NCI-H748 treated with DMSO at 0.1 percent for 48 hours (cell line): ENCODE results near the gene HBD.
A peak's percentile ranks its signal among the peaks of the same experiment; 100 is the strongest.

ENCODE experiments used
- DNase-seq: peaks from one replicate; lab custom pipeline; 2025; lab: John Stamatoyannopoulos, UW

HBD gene

GRCh38 chr11:5232821-5233220 is 1.5 kb downstream of the HBD start:
- no peak for DNase-seq

GRCh38 chr11:5232176-5232575 is 2.1 kb downstream of the HBD start:
- no peak for DNase-seq

DNA sequence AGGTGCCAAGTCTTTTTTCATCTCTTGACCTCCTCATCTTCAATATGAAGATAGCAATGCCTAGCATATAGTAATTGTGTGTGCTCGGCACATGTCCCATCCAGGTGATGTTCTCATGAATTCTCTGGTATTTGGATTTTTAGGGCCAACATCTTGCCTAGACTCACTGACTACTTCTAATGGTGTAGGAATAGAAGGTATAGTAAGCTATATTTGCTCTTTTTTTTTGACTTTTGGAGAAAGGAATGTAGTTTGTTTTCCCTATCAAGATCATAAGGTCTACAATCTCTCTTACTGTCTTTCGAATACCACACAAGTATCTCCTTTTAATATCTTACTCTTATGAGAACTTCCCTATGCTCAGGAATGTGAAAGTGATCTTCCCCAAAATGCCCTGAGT is 3.2 kb downstream of the HBD start:
- DNase-seq: no peak

GRCh38 chr11:5230266-5230665 is 4.0 kb downstream of the HBD start:
- no peak for DNase-seq

DNA sequence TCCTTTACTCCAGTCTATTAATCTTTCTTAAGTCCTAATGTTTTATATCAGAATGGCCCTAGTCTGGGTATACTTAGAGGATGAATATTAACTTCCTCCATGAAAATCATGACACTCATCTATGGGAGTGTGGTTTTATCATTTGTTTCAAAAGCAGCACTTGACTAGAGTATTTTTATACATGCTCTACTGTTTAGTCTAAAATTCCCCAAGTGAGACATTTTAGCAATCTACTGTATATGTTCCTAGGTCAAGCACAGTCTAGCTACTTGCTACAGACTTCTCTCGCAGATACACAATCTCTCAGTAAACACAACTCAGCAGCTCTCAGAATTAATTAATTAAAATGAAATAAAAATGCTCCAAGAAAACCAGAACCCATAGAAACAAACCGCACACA is 4.5 kb downstream of the HBD start:
- DNase-seq: no peak

- no peak for DNase-seq
These were observed 4.9 kb downstream of the HBD start for GRCh38 chr11:5229356-5229755.

GRCh38 chr11:5228124-5228523 is 6.2 kb downstream of the HBD start:
- DNase-seq: no peak

DNA sequence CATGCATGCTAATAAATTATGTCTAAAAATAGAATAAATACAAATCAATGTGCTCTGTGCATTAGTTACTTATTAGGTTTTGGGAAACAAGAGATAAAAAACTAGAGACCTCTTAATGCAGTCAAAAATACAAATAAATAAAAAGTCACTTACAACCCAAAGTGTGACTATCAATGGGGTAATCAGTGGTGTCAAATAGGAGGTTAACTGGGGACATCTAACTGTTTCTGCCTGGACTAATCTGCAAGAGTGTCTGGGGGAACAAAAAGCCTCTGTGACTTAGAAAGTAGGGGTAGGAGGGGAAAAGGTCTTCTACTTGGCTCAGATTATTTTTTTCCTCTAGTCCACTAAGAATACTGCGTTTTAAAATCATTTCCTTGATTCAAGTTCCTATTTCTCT is 6.6 kb downstream of the HBD start:
- no peak for DNase-seq

GRCh38 chr11:5226732-5227310 is 7.5 kb downstream of the HBD start, which contains the start of gene HBB:
Gene HBB (minus strand): TSS chr11:5227071. CDS start chr11:5227021, 50 bp downstream.
- peak; percentile 8 for DNase-seq

- no peak for DNase-seq
These were observed 8.8 kb downstream of the HBD start for GRCh38 chr11:5225480-5225871.

GRCh38 chr11:5224538-5225479 is 9.5 kb downstream of the HBD start:
- no peak for DNase-seq

- no peak for DNase-seq
These were observed 10.6 kb downstream of the HBD start for GRCh38 chr11:5223686-5224085.

GRCh38 chr11:5223146-5223545 is 11.1 kb downstream of the HBD start:
- DNase-seq: no peak

DNA sequence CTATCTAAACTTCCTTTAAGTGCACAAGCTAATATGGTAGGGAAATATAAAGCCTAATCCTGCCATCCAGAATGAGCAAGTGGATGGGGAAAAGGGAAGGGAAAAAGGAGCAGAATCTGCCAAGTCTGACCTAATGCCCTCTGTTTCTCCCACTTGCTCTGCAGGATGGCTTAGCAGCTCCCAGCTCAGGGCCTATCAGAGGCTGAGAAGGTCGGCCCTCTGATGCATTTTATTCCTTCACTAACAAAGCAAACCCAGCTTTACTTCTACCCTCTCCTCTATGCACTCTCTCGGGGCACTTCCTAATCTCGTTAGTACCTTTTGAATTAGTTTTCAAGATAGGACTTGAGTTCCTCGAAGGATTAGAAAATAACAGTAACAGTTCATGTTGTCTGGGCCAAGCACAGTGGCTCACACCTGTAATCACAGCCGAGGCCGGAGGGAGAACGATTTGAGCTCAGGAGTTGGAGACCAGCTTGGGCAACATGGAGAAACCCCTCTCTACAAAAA is 23.9 kb downstream of the HBD start:
- no peak for DNase-seq

GRCh38 chr11:5204787-5205186 is 29.5 kb downstream of the HBD start:
- no peak for DNase-seq

DNA sequence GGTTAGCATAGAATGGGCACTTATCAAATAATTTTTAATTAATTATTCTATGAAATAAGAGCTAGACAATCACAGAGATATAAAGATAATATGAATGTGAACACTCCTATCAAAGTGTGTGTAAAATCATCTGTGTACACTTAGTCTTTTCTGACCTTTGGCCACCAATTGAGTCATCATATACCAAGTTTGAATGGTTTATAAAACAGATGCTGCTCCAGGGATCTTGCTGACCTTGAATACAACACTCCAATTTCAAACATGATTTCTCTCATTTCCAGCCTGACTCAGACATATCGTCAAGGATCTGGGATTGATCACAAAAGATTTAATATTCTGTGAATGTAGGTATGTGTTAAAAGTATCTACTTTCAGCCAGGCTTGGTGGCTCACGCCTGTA is 30.9 kb downstream of the HBD start:
- DNase-seq: no peak

GRCh38 chr11:5200582-5200981 is 33.7 kb downstream of the HBD start, which contains the start of gene OR51V1:
Gene OR51V1 (minus strand): TSS chr11:5200682. CDS start chr11:5200682, 0 bp downstream.
- no peak for DNase-seq

GRCh38 chr11:5198285-5198684 is 36.0 kb downstream of the HBD start:
- no peak for DNase-seq

- DNase-seq: no peak
These were observed 36.7 kb downstream of the HBD start for GRCh38 chr11:5197536-5197935.

- DNase-seq: no peak
These were observed 37.6 kb downstream of the HBD start for GRCh38 chr11:5196731-5197130.

GRCh38 chr11:5196067-5196466 is 38.2 kb downstream of the HBD start:
- no peak for DNase-seq

- DNase-seq: no peak
These were observed 41.5 kb downstream of the HBD start for GRCh38 chr11:5192738-5193137.

- DNase-seq: no peak
These were observed 46.1 kb downstream of the HBD start for GRCh38 chr11:5188201-5188600.
